GM18907 (cell line): Measurements from ENCODE around the gene MSMB.

Experiments
- ATAC-seq: cut with Tn5 transposase; IDR thresholded peaks from one replicate; pipeline ENCODE4 v1.9.1; 2021; ENCODE audit warnings: mild to moderate bottlenecking, moderate library complexity; ENCODE audit not compliant: unreplicated experiment

MSMB gene

DNA sequence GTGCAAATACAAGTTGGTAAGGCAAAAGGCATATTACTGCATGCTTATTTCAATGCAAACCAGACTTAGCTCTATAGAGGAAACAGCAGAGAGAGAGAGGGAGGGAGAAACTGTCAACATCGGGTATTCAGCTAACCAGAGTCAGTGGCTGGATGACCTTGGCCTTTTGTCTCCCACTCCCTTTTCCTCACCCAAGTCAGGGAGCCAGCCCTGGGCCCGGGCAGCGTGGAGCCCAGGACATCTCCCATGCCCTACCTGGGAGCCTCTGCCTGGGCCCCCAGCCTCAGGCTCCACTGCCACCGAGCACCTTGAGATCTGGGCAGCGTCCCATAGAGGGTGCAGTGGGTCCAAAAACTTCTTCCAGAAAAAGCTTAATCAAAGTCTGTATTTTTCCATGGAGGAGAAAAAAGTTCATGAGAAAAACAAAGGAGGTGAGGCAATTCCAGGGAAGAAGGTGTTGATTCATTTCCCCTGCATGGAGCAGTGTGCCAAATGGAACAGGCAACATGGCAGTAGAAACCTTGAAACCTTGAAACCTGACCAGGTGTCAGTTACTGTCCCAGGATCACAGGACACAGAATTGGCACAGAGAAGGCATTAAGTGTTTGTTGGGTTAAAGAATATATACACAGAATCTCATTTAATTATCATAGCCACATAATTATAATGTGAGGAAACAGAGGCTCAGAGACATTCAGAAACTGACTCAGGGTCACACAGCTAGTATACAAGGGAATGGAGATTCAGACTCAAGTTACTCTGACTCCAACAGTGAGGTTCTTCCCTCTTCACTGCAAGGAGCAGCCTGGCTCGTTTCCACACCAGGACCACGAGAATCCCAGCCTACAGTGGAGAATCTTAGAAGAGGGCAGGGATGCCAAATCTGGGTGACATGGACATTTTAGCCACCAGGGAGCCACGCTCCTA is 9.9 kb downstream of the MSMB start:
- no peak for ATAC-seq

DNA sequence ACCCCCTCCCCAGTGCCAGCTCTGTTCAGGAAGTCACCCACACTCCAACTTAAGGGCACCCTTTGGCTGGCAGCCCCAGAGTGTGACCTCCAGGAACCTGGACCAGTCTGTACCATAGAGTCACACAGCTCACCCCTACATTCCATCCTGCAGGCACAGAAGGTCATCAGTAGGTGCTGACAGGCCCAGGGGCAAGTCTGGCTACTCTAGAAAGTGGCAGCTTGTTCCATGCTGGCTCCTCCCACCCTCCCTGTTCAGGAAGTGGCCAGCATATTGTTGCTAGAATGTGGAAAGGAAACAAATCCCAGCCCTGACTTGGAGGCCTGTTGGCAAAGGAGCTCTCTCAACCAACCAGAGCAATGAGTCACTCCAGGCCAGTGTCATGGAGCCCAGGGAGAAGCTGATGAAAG is 12.5 kb downstream of the MSMB start:
- no peak for ATAC-seq

DNA sequence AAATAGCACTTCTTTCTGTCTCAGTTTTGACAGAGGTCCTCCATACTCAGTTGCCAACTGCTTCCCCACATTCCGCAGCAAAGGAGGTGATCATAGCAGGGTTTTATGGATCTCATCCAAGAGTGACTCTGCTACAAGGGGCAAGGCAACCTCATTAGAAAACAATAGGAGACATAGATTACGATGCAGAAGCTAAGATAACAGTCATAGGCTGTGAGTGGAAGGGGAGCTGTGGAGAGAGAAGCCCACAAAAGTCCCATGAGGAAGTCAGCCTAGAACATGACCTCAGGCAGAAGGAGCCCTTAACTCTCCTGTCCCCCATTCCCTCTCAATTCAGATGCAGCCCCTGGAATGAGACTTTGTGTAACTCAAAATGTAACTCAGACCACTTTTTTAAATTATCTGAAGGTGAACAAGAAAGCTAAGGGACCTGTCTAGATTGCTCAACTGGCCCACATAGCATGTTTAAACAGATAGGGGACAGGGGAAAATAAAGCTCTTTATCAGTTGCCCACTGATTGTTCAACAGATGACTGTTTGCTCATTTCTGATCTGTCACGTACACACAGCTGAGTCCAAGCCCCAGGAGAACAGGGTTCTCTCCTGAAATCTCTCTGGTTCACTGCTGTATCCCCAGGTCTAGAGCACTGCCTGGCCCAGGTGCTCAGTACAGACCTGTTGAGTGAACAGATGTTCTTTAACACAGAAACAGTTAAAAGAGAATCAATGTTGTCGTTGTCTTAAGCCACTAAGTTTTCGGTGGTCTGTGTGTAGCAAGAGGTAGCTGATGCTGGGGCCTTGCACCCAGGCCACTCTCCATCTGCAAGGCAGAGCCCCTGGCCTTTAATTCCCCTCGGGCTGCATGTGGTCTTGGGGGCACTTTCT is 14.2 kb downstream of the MSMB start:
- ATAC-seq, result no peak

DNA sequence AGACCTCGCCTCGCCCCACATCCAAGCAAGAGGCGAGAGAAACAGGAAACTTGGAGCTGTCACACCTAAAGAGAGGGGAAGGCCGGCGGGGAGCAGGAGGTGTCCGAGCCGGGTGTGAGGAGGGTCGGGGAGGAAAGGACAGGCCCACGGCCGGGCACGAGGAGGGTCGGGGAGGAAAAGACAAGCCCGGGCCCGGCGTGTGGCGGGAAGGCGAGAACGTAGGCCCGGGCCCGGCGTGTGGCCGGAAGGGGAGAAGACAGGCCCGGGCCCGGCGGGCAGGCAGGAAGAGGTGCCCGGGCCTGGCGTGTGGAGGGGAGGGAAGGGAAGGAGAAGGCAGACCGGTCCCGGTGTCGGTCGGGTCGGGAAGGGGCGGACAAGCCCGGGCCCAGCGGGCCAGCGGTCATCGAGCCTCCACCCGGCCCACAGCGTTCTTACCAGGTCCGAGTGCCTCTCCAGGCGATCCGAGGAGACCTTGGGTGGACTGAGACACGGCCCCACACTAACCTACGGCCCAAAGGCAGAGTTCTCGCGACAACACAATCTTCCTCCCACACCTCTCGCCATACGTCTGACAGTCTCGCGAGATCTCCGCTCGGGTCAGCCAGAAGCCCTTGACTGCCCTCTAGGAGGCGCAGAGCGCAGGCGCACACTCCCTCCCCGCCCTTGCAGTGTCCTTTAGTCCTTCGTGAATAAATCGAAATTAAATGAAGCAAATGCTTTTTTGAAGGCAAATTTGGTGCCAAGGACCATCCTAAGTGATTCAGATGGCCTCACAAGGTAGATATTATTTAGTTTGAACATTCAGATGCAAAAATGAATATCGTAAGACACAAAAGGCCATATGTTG is 15.8 kb downstream of the MSMB start, which contains the start of gene NCOA4:
Gene NCOA4 (minus strand): TSS at position 533 of the 847 bp plus-strand sequence. CDS start 13,943 bp downstream, outside the sequence.
- ATAC-seq, result peak; percentile 98

DNA sequence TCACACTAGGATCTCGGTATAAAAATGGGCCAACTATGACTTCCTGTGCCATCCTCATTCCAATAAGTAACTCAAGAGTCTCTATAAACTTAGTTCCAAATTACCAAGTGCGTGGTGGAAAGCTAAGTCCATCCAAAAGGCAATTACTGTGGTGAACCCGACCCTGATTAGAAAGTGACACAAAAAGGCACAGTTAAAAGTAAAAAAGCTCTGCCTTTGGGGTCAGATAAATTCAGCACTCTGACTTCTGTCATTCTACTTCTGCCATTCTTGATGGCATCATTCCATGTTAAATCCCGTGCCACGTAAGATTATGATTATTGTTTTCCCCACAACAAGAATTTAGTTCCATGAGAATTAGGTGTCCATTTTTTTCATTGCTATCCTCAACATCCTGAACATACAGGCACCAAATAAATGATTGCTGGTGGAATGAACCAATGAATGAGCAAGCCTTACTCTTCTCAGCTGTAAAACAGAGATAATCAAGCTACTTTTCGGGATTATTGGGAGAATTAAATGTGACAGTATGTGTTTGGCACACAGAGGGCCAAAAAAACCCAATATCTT is 16.5 kb downstream of the MSMB start:
- no peak for ATAC-seq

DNA sequence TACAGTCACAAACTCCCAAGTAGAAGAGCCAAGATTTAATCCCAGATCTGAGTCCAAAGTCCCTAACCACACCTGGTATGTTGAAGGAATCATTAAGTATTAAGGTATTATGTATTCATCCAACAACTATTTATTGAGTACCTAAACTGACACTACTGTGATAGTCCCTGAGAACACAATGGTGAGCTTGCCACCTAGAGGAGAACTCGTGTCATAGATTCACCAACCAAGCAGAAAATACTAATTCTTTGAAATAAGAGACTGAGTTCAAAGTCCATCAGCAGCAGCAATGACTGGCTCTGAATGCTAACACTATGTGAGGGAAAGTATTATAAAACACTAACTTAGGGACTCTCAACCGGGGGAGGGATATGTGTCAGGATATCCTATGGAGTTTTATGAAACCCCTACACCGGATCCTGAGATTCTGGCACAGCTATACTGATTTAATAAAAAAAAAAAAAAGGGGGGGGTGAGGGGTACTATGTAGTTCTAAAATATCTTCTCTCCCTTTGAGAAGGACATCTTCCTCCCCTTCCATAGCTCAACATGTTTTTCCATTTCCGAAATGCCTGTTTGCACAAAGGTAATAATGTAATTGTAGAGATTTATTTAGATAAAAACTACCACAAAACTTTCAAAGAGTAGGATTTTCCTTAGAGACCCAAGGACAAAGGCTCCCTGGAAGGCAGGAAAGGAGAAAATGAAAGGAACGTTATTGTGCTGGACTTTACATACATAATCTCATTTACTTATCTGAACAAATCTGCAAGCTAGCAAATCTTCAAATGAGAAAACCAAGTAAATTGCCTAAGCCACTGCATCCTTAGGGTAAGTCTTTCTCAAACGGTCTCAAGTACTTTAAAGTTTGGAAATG is 17.2 kb downstream of the MSMB start:
- ATAC-seq, result peak; percentile 45

DNA sequence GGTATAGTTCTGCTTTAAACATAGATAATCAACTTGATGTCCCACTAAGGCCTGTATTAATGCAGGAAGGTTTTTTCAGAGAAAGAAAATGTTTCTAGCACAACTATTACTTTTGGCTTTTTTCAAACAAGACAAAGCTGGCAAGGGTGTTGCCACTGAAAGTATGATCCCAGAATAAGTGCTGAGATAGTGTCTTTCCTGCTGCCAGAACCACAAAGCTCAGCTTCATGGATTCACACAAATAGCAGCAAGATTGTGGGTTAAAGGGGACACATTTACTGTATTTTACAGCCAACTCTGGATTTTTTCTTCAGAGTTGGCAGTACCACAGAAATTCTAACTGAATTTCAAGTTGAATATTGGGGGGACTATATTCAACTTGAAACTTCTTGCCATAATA is 20.0 kb downstream of the MSMB start:
- ATAC-seq, result no peak

DNA sequence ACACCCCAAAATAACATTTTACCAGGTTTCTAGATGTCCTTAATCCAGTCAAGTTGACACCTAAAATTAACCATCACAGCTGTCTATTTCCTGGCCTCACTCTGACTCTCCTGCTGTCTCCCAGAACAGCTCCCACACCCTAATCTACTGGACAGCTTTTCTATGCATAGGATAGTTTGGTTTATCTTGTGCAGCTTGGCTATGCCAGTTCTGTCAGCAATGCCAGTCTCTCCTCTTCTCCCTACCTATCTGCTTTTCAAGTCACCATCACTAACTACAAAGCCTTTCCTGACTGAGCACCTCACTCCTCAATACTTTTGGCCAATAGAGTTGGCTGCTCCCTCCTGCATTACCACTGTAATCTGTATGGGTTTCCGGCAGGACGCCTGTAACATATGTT is 20.7 kb downstream of the MSMB start:
- ATAC-seq, result no peak

DNA sequence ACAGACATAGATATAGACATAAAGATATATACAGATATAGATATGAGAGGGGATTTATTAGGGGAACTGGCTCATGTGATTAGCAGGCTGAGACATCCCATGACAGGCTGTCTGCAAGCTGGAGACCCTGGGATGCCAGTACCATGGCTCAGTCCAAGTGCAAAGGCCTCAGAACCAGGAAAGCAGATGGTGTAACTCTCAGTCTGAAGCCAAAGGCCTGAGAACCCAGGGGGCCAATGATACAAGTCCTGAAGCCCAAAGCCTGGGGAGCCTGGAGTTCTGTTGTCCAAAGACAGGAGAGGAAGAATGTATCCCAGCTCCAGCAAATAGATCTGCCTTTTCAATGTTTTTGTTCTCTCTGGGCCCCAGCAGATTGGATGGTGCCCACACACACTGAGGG is 21.1 kb downstream of the MSMB start:
- no peak for ATAC-seq

DNA sequence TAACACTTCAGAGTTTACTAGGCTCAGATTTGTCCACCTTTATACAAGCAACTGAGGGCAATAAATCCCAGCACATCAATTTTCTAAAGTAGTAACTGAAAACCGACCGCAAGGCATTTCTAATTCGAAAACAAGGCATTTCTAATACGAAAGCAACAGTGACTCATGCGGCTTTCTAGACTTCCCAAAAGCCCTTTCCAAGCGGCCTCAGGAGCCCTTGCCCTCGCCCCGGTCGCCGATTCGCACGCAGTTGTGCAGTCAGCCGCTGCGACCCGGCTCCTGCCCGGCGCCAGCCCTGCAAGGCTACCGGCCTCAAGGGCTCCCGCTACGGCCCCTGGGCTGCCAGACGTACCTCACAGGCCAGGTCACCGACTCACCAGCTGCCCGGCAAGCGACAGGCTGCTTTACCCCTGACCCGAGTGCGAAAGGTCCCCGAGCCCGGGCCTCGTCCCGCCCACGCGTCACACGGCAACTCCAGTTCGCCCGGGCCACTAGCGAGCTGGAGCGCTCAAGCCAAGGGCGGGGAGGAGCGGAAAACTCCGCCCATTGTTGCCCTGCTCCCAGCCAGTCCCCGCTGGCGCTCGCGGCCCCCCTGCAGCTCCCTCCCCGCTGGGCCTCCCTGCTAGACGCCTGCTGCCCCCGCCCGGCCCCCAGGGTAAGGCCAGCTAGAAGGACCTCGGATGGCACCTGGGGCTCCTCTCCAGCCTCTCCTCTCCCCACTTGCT is 22.9 kb downstream of the MSMB start:
- peak; percentile 92 for ATAC-seq

DNA sequence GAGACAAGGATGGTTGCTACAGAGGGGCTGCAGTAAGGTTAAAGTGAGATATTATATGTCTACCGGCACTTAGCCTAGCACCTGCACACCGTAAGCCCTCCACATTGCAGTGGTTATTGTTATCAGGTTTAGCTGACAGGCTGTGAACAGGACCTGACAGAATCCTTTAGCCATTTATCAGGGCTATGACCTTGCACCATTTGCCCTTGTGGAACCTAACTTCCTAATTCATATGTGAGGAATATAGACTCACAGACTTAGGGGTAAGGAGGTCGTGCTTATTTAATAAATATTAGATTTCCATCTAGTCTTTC is 25.8 kb downstream of the MSMB start:
- ATAC-seq, result no peak

DNA sequence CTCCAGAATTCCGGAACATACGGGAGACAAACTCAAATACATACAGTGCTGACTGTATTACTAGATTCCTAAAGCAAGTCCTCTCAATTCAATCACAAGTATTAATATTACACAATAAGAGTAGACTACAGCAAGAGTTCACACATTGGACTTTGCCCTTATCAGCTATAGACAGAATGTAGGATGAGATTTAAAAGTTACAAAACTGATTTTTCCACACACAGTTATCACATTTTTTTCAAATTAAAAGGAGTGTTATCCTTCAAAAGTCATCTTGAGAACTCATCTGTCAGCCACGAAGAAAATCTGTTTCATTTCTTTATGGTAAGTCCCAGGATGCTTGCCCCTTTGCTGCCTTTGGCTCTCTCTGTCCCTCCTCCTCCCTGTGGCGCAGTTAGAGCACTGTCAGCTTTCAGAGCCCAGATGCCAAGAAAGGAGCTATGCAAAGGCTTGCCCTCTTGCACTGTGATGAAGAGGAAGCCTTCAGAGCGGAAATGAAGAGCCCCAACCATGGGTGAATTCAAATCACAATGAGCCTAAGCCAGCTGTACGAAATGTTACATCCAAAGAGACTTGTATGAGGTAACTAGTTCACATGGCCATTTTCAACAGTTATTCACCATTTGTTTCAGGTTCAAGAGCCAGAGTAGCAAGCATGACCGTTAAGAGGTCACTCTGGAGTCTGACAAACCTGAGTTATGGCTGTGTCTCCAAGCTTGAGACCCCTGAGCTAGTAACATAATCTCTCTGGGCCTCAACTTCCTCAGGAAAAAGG is 26.3 kb downstream of the MSMB start:
- ATAC-seq, result peak; percentile 41

DNA sequence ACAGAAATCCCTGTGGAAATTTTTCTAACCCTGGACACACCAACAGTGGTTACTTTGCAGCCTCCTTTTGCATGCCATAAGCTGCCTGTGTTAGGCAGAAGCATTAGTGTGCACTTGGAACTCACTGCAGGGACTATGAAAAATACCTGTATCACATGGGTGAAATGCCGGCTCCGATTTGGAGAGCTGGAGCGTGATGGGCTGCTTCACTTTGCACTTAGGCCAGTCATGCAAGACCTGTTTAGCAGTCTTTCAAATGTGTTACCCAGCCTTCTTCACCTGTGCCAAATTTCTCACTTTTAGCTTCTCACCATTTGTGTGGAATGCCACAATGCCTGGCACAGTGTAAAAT is 26.9 kb downstream of the MSMB start:
- ATAC-seq, result no peak

DNA sequence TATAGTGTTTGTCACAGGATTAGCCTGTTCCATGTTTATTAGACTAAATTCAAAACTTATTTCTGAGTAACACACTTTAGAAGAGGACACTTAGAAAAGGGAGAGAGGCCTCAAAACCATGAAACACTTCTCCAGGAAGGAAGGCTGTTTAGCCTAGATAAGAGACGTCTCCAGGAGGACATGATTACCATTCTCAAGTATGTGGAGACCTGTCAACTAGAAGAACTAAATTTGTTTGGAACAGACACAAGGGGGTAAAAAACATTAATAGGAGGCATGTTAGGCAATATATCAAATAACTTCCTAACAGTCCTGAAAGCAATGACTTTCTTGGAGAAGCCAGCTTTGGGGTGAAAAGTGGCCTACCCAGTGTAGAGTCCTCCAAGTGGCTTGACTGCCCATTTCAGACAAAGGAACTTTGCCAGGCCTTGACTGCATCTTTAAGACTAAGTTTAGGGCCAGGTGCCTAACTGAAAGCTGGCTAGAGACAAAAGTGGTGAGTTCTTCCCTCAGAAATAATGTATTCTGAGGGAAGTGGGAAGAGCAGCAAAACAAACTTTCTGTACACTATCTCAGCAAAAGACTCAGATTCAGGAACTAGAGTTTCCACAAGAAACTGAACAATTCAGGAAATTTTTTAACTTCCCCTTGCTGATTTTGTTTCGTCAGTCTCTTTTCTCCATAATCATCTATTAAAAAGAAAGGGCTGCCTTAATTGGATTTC is 27.5 kb downstream of the MSMB start:
- no peak for ATAC-seq

DNA sequence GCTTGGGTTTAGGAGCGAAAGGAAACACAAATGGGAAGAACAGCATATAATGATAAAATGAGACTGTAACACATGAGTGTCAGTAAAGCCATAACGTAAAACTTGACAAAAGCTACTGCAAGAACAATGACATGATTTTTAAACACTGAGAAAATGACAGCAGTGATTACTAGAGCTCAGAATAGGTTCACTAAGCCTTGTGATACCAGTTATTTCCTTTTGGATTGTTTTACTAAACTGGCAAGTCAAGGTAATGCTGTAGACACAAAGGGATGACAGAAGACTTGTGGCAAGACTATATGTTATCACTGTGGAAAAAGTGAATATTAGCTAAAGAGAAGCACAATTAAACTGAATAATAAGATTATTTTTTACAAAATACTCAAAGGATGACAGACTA is 28.3 kb downstream of the MSMB start:
- ATAC-seq, result no peak

DNA sequence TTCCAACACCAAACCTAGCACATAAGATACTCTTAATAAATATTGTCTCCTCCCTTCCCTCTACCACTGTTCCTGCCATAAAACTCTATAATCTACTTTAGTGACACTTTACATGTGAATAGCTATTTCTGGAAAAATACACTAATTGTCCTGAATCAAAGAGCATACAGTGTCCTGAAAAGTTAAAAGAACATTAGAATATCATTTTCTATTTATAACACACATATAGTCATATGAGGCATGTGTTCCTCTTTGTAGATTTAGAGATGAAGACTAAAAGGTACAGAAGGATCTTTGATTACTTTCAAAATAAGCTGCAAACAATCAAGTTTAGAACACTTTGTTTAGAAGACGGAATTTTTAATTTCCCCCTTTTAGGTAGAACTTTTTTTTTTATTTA is 29.3 kb downstream of the MSMB start:
- no peak for ATAC-seq

DNA sequence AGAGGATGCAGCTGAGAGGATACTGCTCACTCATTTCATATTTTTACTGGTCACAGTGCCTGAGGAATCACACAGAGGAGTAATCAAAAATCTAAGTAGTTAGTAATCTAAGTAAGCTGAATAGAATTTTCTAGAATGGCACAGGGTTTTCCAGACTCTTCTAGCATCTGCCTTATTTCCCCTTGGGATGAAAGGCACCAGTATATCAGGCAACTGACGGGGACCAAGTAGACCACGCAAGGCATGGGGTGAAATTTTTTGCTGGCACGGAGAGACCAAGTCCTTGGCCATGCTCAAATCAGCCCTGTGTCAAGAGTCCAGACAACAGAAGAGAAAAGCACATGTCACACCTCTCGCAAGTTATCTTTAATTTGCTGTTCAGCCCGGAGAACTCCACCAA is 29.9 kb downstream of the MSMB start:
- ATAC-seq, result no peak
